OCI-LY3 (cell line): Measurements from ENCODE around the gene YPEL5.

Source experiments
- H2AFZ ChIP-seq: fragments of 200-600, 300-600 bp; shearing (Covaris generic); 2 replicates; pipeline ENCODE4 v1.6.0; 2014; ENCODE audit warnings: antibody characterized with exemption, low read depth, low read length
- H3K27ac ChIP-seq: fragments of 200-600, 300-600 bp; sonication (generic); 2 replicates; pipeline ENCODE4 v1.5.1; 2014; ENCODE audit warnings: mild to moderate bottlenecking, low read length, moderate library complexity, mixed read lengths
- H3K27me3 ChIP-seq: fragments of 200-600, 300-600 bp; sonication (generic); 2 replicates; pipeline ENCODE4 v1.6.1; 2014; ENCODE audit warnings: low read depth, low read length, mixed read lengths
- H3K36me3 ChIP-seq: fragments of 200-600, 300-600 bp; sonication (generic); replicated peaks from 2 replicates; pipeline ENCODE3; 2014; ENCODE audit warnings: low read depth, low read length, mixed read lengths
- H3K4me1 ChIP-seq: fragments of 300-600, 200-600 bp; sonication (generic); 2 replicates; pipeline ENCODE4 v1.6.1; 2014; ENCODE audit warnings: low read length, mixed read lengths
- H3K4me2 ChIP-seq: fragments of 200-600, 300-600 bp; sonication (generic); 2 replicates; pipeline ENCODE4 v1.6.1; 2014; ENCODE audit warnings: low read length, mixed read lengths
- H3K4me3 ChIP-seq: fragments of 300-600, 200-600 bp; sonication (generic); 2 replicates; pipeline ENCODE4 v1.5.1; 2014; ENCODE audit warnings: antibody characterized with exemption, mild to moderate bottlenecking, low read length, moderate library complexity
- H3K79me2 ChIP-seq: fragments of 300-600, 200-600 bp; shearing (Covaris generic); 2 replicates; pipeline ENCODE4 v1.6.1; 2014; ENCODE audit warnings: mild to moderate bottlenecking, low read length, mixed read lengths
- H3K9ac ChIP-seq: fragments of 300-600, 200-600 bp; shearing (Covaris generic); 2 replicates; pipeline ENCODE4 v1.6.0; 2014; ENCODE audit warnings: mild to moderate bottlenecking, low read length, moderate library complexity
- H3K9me3 ChIP-seq: fragments of 200-600, 300-600 bp; shearing (Covaris generic); 2 replicates; pipeline ENCODE4 v1.6.1; 2014; ENCODE audit warnings: low read length, mixed read lengths; ENCODE audit not compliant: insufficient read depth
- H4K20me1 ChIP-seq: fragments of 200-600, 300-600 bp; sonication (generic); 2 replicates; pipeline ENCODE4 v1.6.1; 2016; ENCODE audit warnings: low read length, mixed read lengths; ENCODE audit not compliant: insufficient read depth
- CTCF ChIP-seq: fragments of 200-600, 300-600 bp; sonication (generic); IDR thresholded peaks from 2 replicates; pipeline ENCODE4 v1.5.1; 2014; ENCODE audit warnings: antibody characterized with exemption, low read length, low read depth
- EZH2phosphoT487 ChIP-seq: fragments of 200-600 bp; shearing (Covaris generic); IDR thresholded peaks from 2 replicates; pipeline ENCODE4 v1.6.1; 2018; ENCODE audit warnings: antibody characterized with exemption, mixed run types, low read depth

The YPEL5 gene

GRCh38 chr2:30203156-30203555 lies 56.3 kb downstream of the YPEL5 start:
- Histone ChIP-seq H4K20me1 (no peaks in the 10 kb centered on the region), H3K4me1 (peaks cover 15% of the 10 kb centered on the region), H3K27ac (no peak overlapping the region), H3K27me3 (peaks cover 42% of the 10 kb centered on the region), H2AFZ (no peak overlapping the region), H3K9ac (no peak overlapping the region), H3K4me3 (no peak overlapping the region), H3K4me2 (no peak overlapping the region), H3K79me2 (no peaks in the 10 kb centered on the region), H3K9me3 (no peaks in the 10 kb centered on the region), H3K36me3 (no peaks in the 10 kb centered on the region)
- TF ChIP-seq EZH2phosphoT487 (no peak), CTCF (no peak)

- Histone ChIP-seq H3K27ac (no peak overlapping the region), H3K4me1 (peaks cover 15% of the 10 kb centered on the region), H3K27me3 (peaks cover 47% of the 10 kb centered on the region), H2AFZ (no peak overlapping the region), H3K36me3 (no peaks in the 10 kb centered on the region), H3K9ac (no peak overlapping the region), H4K20me1 (no peaks in the 10 kb centered on the region), H3K79me2 (no peaks in the 10 kb centered on the region), H3K9me3 (no peaks in the 10 kb centered on the region), H3K4me2 (no peak overlapping the region), H3K4me3 (no peak overlapping the region)
- no peak for TF ChIP-seq CTCF
- TF ChIP-seq EZH2phosphoT487 = no peak
Observed at GRCh38 chr2:30204281-30204680, 57.5 kb downstream of the YPEL5 start.

GRCh38 chr2:30205456-30205855 lies 58.6 kb downstream of the YPEL5 start:
- H3K27me3 ChIP-seq = peaks cover 47% of the 10 kb centered on the region
- H3K36me3 ChIP-seq = no peaks in the 10 kb centered on the region
- H3K9me3 ChIP-seq = no peaks in the 10 kb centered on the region
- TF ChIP-seq EZH2phosphoT487 = no peak
- TF ChIP-seq CTCF = no peak
- no peak overlapping the region for H3K27ac ChIP-seq
- no peak overlapping the region for H3K9ac ChIP-seq
- H3K4me2 ChIP-seq = no peak overlapping the region
- H3K4me1 ChIP-seq = peaks cover 15% of the 10 kb centered on the region
- no peaks in the 10 kb centered on the region for H4K20me1 ChIP-seq
- H3K79me2 ChIP-seq = no peaks in the 10 kb centered on the region
- no peak overlapping the region for H3K4me3 ChIP-seq
- no peak overlapping the region for H2AFZ ChIP-seq

GRCh38 chr2:30206461-30207430 lies 59.9 kb downstream of the YPEL5 start:
- Histone ChIP-seq H3K4me2 (peak overlapping the region; percentile 22; the same call in 1 of the 2 replicates), H2AFZ (no peak overlapping the region), H4K20me1 (no peaks in the 10 kb centered on the region), H3K27ac (no peak overlapping the region), H3K4me3 (no peak overlapping the region), H3K9me3 (no peaks in the 10 kb centered on the region), H3K4me1 (peaks cover 15% of the 10 kb centered on the region), H3K27me3 (peaks cover 47% of the 10 kb centered on the region), H3K9ac (no peak overlapping the region), H3K79me2 (no peaks in the 10 kb centered on the region), H3K36me3 (no peaks in the 10 kb centered on the region)
- no peak for TF ChIP-seq CTCF
- TF ChIP-seq EZH2phosphoT487 = no peak
